A549 (cell line): ENCODE measurements around the gene R3HDM2. TPM values are rescaled to one million over a fixed set of nuclear protein-coding genes. Genes with fewer than 3 reads are reported as not detected.

Source experiments
- ATAC-seq, 2 experiments: fragments of 200-7000 bp in 1 of 2; fragments of >200 bp in 1 of 2; cut with Nextera tagmentation in 1 of 2; cut with Tn5 transposase in 1 of 2; 3 replicates each; pipeline versions ENCODE4 v1.8.0 to v1.9.1; 2018 to 2020; ENCODE audit warnings: mild to moderate bottlenecking in 1 of 2, moderate library complexity in 1 of 2
- CTCF ChIA-PET: fragments of 300-600 bp; sonication (Branson Sonifier 250); formaldehyde crosslinking; extraction: SDS; loops from one replicate; lab custom pipeline; 2021; ENCODE audit warnings: antibody characterized with exemption, inconsistent platforms; lab: Yijun Ruan, JAX
- POLR2A ChIA-PET: fragments of 350-600 bp; formaldehyde crosslinking; extraction: SDS; loops from one replicate; lab custom pipeline; 2021; ENCODE audit warnings: antibody characterized with exemption, inconsistent platforms; lab: Yijun Ruan, JAX
- DNase-seq, 2 experiments: peaks; one replicate each; pipeline versions ENCODE4 v3.0.0 to v3.0.0-alpha.2; 2011 to 2016; ENCODE audit warnings: low read depth in 1 of 2, low spot score in 1 of 2
- FAIRE-seq: peaks from 2 replicates; lab custom pipeline; 2011; peaks lifted over from hg19 to GRCh38; lab: Jason Lieb, UNC
- H3K27ac ChIP-seq, 2 experiments: fragments of >200 bp; sonication (Bioruptor Twin); formaldehyde crosslinking; 3 replicates each; pipeline ENCODE4 v1.5.1; 2016 to 2017
- H3K4me1 ChIP-seq: fragments of >200 bp; sonication (Bioruptor Twin); formaldehyde crosslinking; 3 replicates; pipeline ENCODE4 v1.6.1; 2016
- H3K4me2 ChIP-seq: fragments of >200 bp; sonication (Bioruptor Twin); formaldehyde crosslinking; 3 replicates; pipeline ENCODE4 v1.6.1; 2016
- H3K4me3 ChIP-seq: fragments of >200 bp; sonication (Bioruptor Twin); formaldehyde crosslinking; 3 replicates; pipeline ENCODE4 v1.5.1; 2016
- H3K9me3 ChIP-seq: fragments of >200 bp; sonication (Bioruptor Twin); formaldehyde crosslinking; 3 replicates; pipeline ENCODE4 v1.6.1; 2016
- BCL3 ChIP-seq: fragments of >200 bp; sonication (Bioruptor Twin); formaldehyde crosslinking; IDR thresholded peaks from 3 replicates; pipeline ENCODE4 v1.6.1; 2016
- CBX2 ChIP-seq: fragments of 200-600 bp; sonication (generic); IDR thresholded peaks from 2 replicates; pipeline ENCODE4 v1.6.1; 2016; ENCODE audit warnings: low read depth, mild to moderate bottlenecking, borderline replicate concordance
- CTCF ChIP-seq: fragments of >200 bp; sonication (Bioruptor Twin); formaldehyde crosslinking; IDR thresholded peaks from 3 replicates; pipeline ENCODE4 v1.5.1; 2016
- GATA3 ChIP-seq: IDR thresholded peaks from 2 replicates; pipeline ENCODE4 v1.6.1; 2012; ENCODE audit warnings: borderline replicate concordance
- HOXA7 ChIP-seq: fragments of 250-450 bp; sonication (Bioruptor Pico); IDR thresholded peaks from 2 replicates; pipeline ENCODE4 v1.5.0; 2020; ENCODE audit warnings: mild to moderate bottlenecking, moderate library complexity
- JUN ChIP-seq, 2 experiments: fragments of >200 bp; sonication (Bioruptor Twin); formaldehyde crosslinking; IDR thresholded peaks; 2 replicates in 1 of 2; 3 replicates in 1 of 2; pipeline ENCODE4 v1.6.1; 2016 to 2017
- MAFK ChIP-seq: fragments of 450-650 bp; IDR thresholded peaks from 2 replicates; pipeline ENCODE4 v1.6.1; 2014; ENCODE audit not compliant: partially characterized antibody
- MAX ChIP-seq: IDR thresholded peaks from 2 replicates; pipeline ENCODE4 v1.6.1; 2012
- NPAS2 ChIP-seq: fragments of 250-450 bp; sonication (Bioruptor Pico); IDR thresholded peaks from 2 replicates; pipeline ENCODE4 v1.8.0; 2022; ENCODE audit warnings: mild to moderate bottlenecking, moderate library complexity, borderline replicate concordance
- PBX3 ChIP-seq: IDR thresholded peaks from 2 replicates; pipeline ENCODE4 v1.6.1; 2012
- POLR2AphosphoS2 ChIP-seq: conservative IDR thresholded peaks from 2 replicates; pipeline ENCODE4 v1.6.1; 2012; ENCODE audit warnings: low read length, improper control_type of control experiment, inconsistent platforms
- RARB ChIP-seq: fragments of 250-450 bp; sonication (Bioruptor Pico); IDR thresholded peaks from 2 replicates; pipeline ENCODE4 v1.8.0; 2021; ENCODE audit warnings: mild to moderate bottlenecking, moderate library complexity
- RNF2 ChIP-seq: fragments of 200-600 bp; sonication (generic); IDR thresholded peaks from 2 replicates; pipeline ENCODE4 v1.6.1; 2016; ENCODE audit warnings: low read depth, mild to moderate bottlenecking, antibody characterized with exemption, moderate library complexity, borderline replicate concordance
- SMC3 ChIP-seq: fragments of >200 bp; sonication (Bioruptor Twin); formaldehyde crosslinking; IDR thresholded peaks from 3 replicates; pipeline ENCODE4 v1.6.1; 2018; ENCODE audit warnings: inconsistent platforms
- ZNF302 ChIP-seq: fragments of 250-450 bp; sonication (Bioruptor Pico); IDR thresholded peaks from 2 replicates; pipeline ENCODE4 v1.9.0; 2021; ENCODE audit warnings: inconsistent platforms, mild to moderate bottlenecking, moderate library complexity
- WGBS: methylation state at CpG from one replicate; pipeline ENCODE4 v1.1.6; 2017; ENCODE audit errors: missing lambda C conversion rate; 5-methylcytosine and 5-hydroxymethylcytosine counted together
- polyA plus RNA-seq, 4 experiments: library from polyadenylated mRNA; depleted of rRNA in 3 of 4; stranded (reverse); fragments of >200 nt; fragmentation: RNase III in 1 of 4; extraction: RNeasy Plus Mini Kit Qiagen cat#74134 plus additional on column Dnase treatment in 1 of 4; gene quantifications; 2 replicates in 3 of 4; 3 replicates in 1 of 4; pipeline ENCODE4 v1.2.3, GENCODE V29; 2011 to 2017
- TF ChIP-seq, protein P1 (sequence below): IDR thresholded peaks from 2 replicates; pipeline ENCODE4 v1.6.1; 2012; ENCODE audit warnings: low read depth, borderline replicate concordance
- TF ChIP-seq, protein P2 (sequence below): fragments of 250-450 bp; sonication (Bioruptor Pico); IDR thresholded peaks from 2 replicates; pipeline ENCODE4 v1.5.0; 2021; ENCODE audit warnings: mild to moderate bottlenecking, moderate library complexity, borderline replicate concordance

R3HDM2 gene
- polyA plus RNA-seq, 2 of the 4 experiments (the other 2 are of a cell fraction), result 14.0 to 30.6 TPM

GRCh38 chr12:57240066-57240921 lies 190.5 kb downstream of the R3HDM2 start (continued):
- TF ChIP-seq MAX, result peak; percentile 77
- TF ChIP-seq GATA3, result no peak
- TF ChIP-seq BCL3, result no peak
- no peak for TF ChIP-seq RARB (CRISPR knock-in tag)
- TF ChIP-seq ZNF302, result no peak
- TF ChIP-seq HOXA7 (CRISPR knock-in tag), result no peak
- no peak for TF ChIP-seq NPAS2
- TF ChIP-seq, protein P1, sequence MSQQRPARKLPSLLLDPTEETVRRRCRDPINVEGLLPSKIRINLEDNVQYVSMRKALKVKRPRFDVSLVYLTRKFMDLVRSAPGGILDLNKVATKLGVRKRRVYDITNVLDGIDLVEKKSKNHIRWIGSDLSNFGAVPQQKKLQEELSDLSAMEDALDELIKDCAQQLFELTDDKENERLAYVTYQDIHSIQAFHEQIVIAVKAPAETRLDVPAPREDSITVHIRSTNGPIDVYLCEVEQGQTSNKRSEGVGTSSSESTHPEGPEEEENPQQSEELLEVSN, result no peak; the same call in 1 of the 2 replicates
- TF ChIP-seq, all 56 proteins: peak for 6

DNA sequence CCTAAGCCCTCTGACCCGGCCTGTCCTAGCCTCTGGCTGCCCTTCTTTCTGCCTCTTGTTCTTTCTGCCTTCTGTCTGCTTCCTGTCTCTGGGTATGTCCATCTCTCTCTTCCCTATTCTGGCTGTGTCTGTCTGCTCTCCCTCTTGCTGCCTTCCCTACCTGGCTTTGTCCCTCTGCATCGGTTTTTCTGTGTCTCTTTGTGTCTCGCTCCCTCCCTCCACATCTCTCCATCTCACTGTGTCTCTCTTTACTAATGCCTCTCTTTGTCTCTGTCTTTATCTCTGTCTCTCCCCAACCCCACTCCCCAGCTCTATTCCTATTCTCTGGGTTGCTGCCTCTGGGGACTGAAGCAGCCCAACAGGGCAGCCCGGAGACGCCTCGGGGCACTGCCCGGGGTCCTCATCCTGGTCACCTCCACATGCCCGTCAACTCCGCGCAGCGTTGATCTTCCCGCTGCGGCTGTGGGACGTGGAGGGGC lies 191.2 kb downstream of the R3HDM2 start:
- Histone ChIP-seq H3K4me3 (peak overlapping the region; percentile 55), H3K9me3 (no peaks in the 10 kb centered on the region), H3K4me2 (peak overlapping the region; percentile 83), H3K27ac (peak overlapping the region; percentile 75 to 93), H3K4me1 (peaks cover 29% of the 10 kb centered on the region; the same call in 2 of the 3 replicates)
- FAIRE-seq (no peak), DNase-seq (no peak), ATAC-seq (peak; percentile 3 to 5; a peak in 5 of 6 replicates)
- ChIA-PET CTCF (interaction anchor here (0.7 to 26.5 kb wide), 30 partner anchors 9 to 224 kb away, joined by 3 to 615 read pairs (median 4); partner anchors contain the start of genes GLI1, INHBE, LRP1 and NXPH4), POLR2A (interaction anchor here (1.8 to 3.1 kb wide), 3 partner anchors 10 to 26 kb away, joined by 5 to 20 read pairs (median 11); partner anchors contain the start of gene SHMT2)
- under 1% methylated on average over 14 of the region's 14 CpGs for WGBS
- TF ChIP-seq, protein P1, result 0 out of 2 replicates have a peak, but pooled peaks have one; percentile 4
- no peak for TF ChIP-seq MAX

GRCh38 chr12:57238854-57239554 lies 191.8 kb downstream of the R3HDM2 start:
- peak; percentile 88 to 92 for DNase-seq
- 17% methylated on average over 23 of the region's 47 CpGs for WGBS
- Histone ChIP-seq H3K27ac (peak overlapping the region; percentile 75 to 93), H3K9me3 (no peaks in the 10 kb centered on the region), H3K4me1 (peaks cover 26% of the 10 kb centered on the region; the same call in 2 of the 3 replicates), H3K4me3 (peak overlapping the region; percentile 55), H3K4me2 (peak overlapping the region; percentile 83)
- peak; percentile 49 to 73 for ATAC-seq
- ChIA-PET POLR2A (interaction anchor here (0.7 to 3.1 kb wide), 4 partner anchors 9 to 25 kb away, joined by 3 to 20 read pairs (median 8); partner anchors contain the start of gene SHMT2), CTCF (interaction anchor here (0.6 to 26.5 kb wide), 29 partner anchors 10 to 224 kb away, joined by 3 to 615 read pairs (median 4); partner anchors contain the start of genes GLI1, INHBE, LRP1 and NXPH4)
- no peak for FAIRE-seq
- TF ChIP-seq RARB (CRISPR knock-in tag) (no peak), MAX (peak; percentile 65; the same call in 1 of the 2 replicates), SMC3 (peak; percentile 86), POLR2AphosphoS2 (no peak), MAFK (no peak), CBX2 (no peak), BCL3 (0 out of 3 replicates have a peak, but pooled peaks have one; percentile 36), RNF2 (0 out of 2 replicates have a peak, but pooled peaks have one; percentile 27), CTCF (peak; percentile 100), PBX3 (no peak), JUN (IDR thresholded peaks at IDR 0.05) (peak in 1 of 2 experiments; percentile 29; a peak in 1 of 5 replicates)
- TF ChIP-seq, protein P2, sequence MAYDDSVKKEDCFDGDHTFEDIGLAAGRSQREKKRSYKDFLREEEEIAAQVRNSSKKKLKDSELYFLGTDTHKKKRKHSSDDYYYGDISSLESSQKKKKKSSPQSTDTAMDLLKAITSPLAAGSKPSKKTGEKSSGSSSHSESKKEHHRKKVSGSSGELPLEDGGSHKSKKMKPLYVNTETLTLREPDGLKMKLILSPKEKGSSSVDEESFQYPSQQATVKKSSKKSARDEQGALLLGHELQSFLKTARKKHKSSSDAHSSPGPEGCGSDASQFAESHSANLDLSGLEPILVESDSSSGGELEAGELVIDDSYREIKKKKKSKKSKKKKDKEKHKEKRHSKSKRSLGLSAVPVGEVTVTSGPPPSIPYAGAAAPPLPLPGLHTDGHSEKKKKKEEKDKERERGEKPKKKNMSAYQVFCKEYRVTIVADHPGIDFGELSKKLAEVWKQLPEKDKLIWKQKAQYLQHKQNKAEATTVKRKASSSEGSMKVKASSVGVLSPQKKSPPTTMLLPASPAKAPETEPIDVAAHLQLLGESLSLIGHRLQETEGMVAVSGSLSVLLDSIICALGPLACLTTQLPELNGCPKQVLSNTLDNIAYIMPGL, result peak; percentile 67; the same call in 1 of the 2 replicates
